Loucy (cell line): ENCODE data around the gene CLSTN3.

ENCODE experiments used
- EZH2phosphoT487 ChIP-seq: fragments of 200-600 bp; IDR thresholded peaks from 2 replicates; pipeline ENCODE4 v1.6.1; 2018; ENCODE audit warnings: antibody characterized with exemption, mild to moderate bottlenecking, moderate library complexity, borderline replicate concordance
- TF ChIP-seq, protein P1 (sequence below): fragments of 200-600 bp; sonication (generic); conservative IDR thresholded peaks from 2 replicates; pipeline ENCODE4 v1.5.1; 2014; ENCODE audit warnings: mild to moderate bottlenecking, antibody characterized with exemption, low read length

DNA sequence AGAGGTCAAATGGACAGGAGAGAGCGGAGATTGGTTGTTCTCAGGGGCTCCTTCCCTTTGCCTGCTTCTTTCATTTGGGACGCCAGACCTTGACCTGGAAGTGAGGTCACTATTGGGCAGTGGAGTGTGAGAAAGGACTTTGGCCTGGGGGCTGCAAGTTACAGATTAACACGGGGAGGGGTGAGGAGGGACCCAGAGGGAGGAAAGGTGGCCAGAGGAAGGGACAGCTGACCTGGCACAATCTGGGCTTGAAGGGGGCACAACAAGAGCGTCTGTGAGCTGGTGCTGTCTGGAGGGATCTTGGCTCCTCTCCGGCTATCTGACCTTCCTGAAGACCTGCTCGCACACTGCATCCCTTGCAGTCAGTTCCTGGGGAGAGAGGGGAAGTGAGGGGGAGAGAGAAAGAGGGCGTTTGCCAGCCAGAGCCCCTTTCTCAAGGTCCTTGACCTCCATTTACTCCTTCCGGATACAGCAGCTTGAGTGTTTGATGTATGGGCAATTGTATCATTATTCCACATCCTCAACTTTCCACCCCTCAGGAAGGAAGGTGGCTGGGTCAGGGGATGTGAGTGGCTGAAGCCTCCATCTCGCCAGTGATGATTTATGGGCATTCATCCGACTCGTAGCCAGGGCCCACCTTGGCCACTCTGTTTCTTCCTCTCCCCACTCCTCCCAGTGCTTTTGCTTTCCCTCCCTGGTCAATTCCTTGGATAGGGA lies 6.2 kb upstream of the CLSTN3 start:
- TF ChIP-seq EZH2phosphoT487, result no peak
- TF ChIP-seq, protein P1, sequence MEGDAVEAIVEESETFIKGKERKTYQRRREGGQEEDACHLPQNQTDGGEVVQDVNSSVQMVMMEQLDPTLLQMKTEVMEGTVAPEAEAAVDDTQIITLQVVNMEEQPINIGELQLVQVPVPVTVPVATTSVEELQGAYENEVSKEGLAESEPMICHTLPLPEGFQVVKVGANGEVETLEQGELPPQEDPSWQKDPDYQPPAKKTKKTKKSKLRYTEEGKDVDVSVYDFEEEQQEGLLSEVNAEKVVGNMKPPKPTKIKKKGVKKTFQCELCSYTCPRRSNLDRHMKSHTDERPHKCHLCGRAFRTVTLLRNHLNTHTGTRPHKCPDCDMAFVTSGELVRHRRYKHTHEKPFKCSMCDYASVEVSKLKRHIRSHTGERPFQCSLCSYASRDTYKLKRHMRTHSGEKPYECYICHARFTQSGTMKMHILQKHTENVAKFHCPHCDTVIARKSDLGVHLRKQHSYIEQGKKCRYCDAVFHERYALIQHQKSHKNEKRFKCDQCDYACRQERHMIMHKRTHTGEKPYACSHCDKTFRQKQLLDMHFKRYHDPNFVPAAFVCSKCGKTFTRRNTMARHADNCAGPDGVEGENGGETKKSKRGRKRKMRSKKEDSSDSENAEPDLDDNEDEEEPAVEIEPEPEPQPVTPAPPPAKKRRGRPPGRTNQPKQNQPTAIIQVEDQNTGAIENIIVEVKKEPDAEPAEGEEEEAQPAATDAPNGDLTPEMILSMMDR, result no peak
